HCT116 (cell line): ENCODE results near the gene QRSL1. TPM values are rescaled to one million over a fixed set of nuclear protein-coding genes. Genes with fewer than 3 reads are reported as not detected.

ENCODE experiments used
- ATAC-seq: fragments of 200-7000 bp; cut with Tn5 transposase; 2 replicates; pipeline ENCODE4 v1.9.1; 2020; ENCODE audit warnings: mild to moderate bottlenecking, moderate library complexity
- BruUV-seq: library from RNA; stranded (reverse); fragments of 400-500 nt; replicated peaks from 2 replicates; lab custom pipeline; 2021; lab: Mats Ljungman, UMichigan
- CTCF ChIA-PET: fragments of 300-600 bp; sonication (Branson Sonifier 250); formaldehyde crosslinking; loops from one replicate; lab custom pipeline; 2021; ENCODE audit warnings: antibody characterized with exemption; lab: Charles Lee
- POLR2A ChIA-PET: fragments of 300-600, 350-600 bp; sonication (Branson Sonifier 250); formaldehyde crosslinking; loops from one replicate; lab custom pipeline; 2021; ENCODE audit warnings: antibody characterized with exemption; lab: Charles Lee
- RAD21 ChIA-PET, 2 experiments: fragments of 300-600 bp; sonication (Branson Sonifier 250); formaldehyde crosslinking; loops; one replicate each; lab custom pipeline; 2023; ENCODE audit warnings: low total read pairs in 2 of 2; ENCODE audit not compliant: uncharacterized antibody in 2 of 2, unreplicated experiment in 2 of 2, low non-redundant PET in 1 of 2; lab: Charles Lee
- DNase-seq: peaks from one replicate; pipeline ENCODE4 v3.0.0-alpha.2; 2010; ENCODE audit warnings: low read depth, low spot score
- H2AFZ ChIP-seq: fragments of 200-600 bp; shearing (Covaris generic), sonication (generic); 2 replicates; pipeline ENCODE4 v1.6.1; 2017; ENCODE audit warnings: low read depth, mixed run types, mixed read lengths, antibody characterized with exemption, low read length; ENCODE audit not compliant: poor library complexity, severe bottlenecking
- H3K27ac ChIP-seq: 2 replicates; pipeline ENCODE4 v1.5.1; 2012; ENCODE audit warnings: low read depth, low read length
- H3K27me3 ChIP-seq: fragments of 200-600 bp; sonication (generic); 2 replicates; pipeline ENCODE4 v1.6.1; 2016; ENCODE audit warnings: mixed run types, low read length, mixed read lengths; ENCODE audit not compliant: insufficient read depth
- H3K36me3 ChIP-seq, 2 experiments: fragments of 200-500 bp in 1 of 2; fragments of 200-600 bp in 1 of 2; sonication (Bioruptor generic) in 1 of 2; sonication (generic) in 1 of 2; 2 replicates each; pipeline versions ENCODE4 v1.5.1 to v1.6.1; 2014 to 2016; ENCODE audit warnings: low read length in 2 of 2, inconsistent platforms in 1 of 2, mixed read lengths in 1 of 2, mixed run types in 1 of 2; ENCODE audit not compliant: insufficient read depth in 2 of 2, control insufficient read depth in 1 of 2
- H3K4me1 ChIP-seq, 2 experiments: fragments of 200-600 bp in 1 of 2; sonication (generic) in 1 of 2; 2 replicates each; pipeline versions ENCODE4 v1.5.1 to v1.6.1; 2012 to 2017; ENCODE audit warnings: low read length in 2 of 2, inconsistent platforms in 1 of 2, mild to moderate bottlenecking in 1 of 2, mixed read lengths in 1 of 2, mixed run types in 1 of 2, moderate library complexity in 1 of 2; ENCODE audit not compliant: insufficient read depth in 2 of 2, control insufficient read depth in 1 of 2
- H3K4me2 ChIP-seq: fragments of 200-600 bp; sonication (generic); 2 replicates; pipeline ENCODE4 v1.6.1; 2017; ENCODE audit warnings: mixed run types, low read length, mixed read lengths
- H3K4me3 ChIP-seq, 2 experiments: fragments of 200-600 bp in 1 of 2; sonication (generic) in 1 of 2; replicated peaks in 1 of 2; 2 replicates each; pipeline ENCODE4 v1.5.1; 2011 to 2016; ENCODE audit warnings: low read length in 2 of 2, control low read depth in 1 of 2, low read depth in 1 of 2, mild to moderate bottlenecking in 1 of 2, mixed read lengths in 1 of 2, mixed run types in 1 of 2
- H3K79me2 ChIP-seq: fragments of 200-600 bp; sonication (generic); 2 replicates; pipeline ENCODE4 v1.6.1; 2017; ENCODE audit warnings: mild to moderate bottlenecking, mixed run types, low read length, moderate library complexity, mixed read lengths; ENCODE audit not compliant: insufficient read depth
- H3K9ac ChIP-seq: fragments of 200-600 bp; sonication (generic); 2 replicates; pipeline ENCODE4 v1.6.1; 2016; ENCODE audit warnings: low read length, mixed read lengths
- H3K9me2 ChIP-seq: fragments of 200-600 bp; sonication (generic), shearing (Covaris generic); 2 replicates; pipeline ENCODE4 v1.6.1; 2017; ENCODE audit warnings: mixed run types, mild to moderate bottlenecking, moderate library complexity; ENCODE audit not compliant: insufficient read depth
- H3K9me3 ChIP-seq, 2 experiments: fragments of 200-500 bp in 1 of 2; fragments of 200-600 bp in 1 of 2; sonication (Bioruptor generic) in 1 of 2; sonication (generic) in 1 of 2; 2 replicates each; pipeline ENCODE4 v1.6.1; 2014 to 2017; ENCODE audit warnings: low read length in 2 of 2, mixed read lengths in 2 of 2, inconsistent platforms in 1 of 2, low read depth in 1 of 2, mild to moderate bottlenecking in 1 of 2, mixed run types in 1 of 2, moderate library complexity in 1 of 2; ENCODE audit not compliant: control insufficient read depth in 1 of 2, insufficient read depth in 1 of 2
- H4K20me1 ChIP-seq: fragments of 200-600 bp; sonication (generic), shearing (Covaris generic); 2 replicates; pipeline ENCODE4 v1.6.1; 2017; ENCODE audit warnings: mixed run types, mild to moderate bottlenecking, moderate library complexity; ENCODE audit not compliant: insufficient read depth
- CEBPB ChIP-seq: IDR thresholded peaks from 2 replicates; pipeline ENCODE4 v1.6.1; 2012; ENCODE audit warnings: low read depth
- EGR1 ChIP-seq: IDR thresholded peaks from 2 replicates; pipeline ENCODE4 v1.6.1; 2012; ENCODE audit warnings: low read depth
- EZH2 ChIP-seq: fragments of 200-600 bp; sonication (generic); IDR thresholded peaks from 2 replicates; pipeline ENCODE4 v1.6.1; 2017; ENCODE audit warnings: antibody characterized with exemption, mixed run types
- EZH2phosphoT487 ChIP-seq: fragments of 200-600 bp; IDR thresholded peaks from 2 replicates; pipeline ENCODE4 v1.6.1; 2018; ENCODE audit warnings: antibody characterized with exemption, borderline replicate concordance
- FOSL1 ChIP-seq: IDR thresholded peaks from 2 replicates; pipeline ENCODE4 v1.6.1; 2012; ENCODE audit warnings: low read depth
- MAX ChIP-seq: IDR thresholded peaks from 2 replicates; pipeline ENCODE4 v1.6.1; 2012
- POLR2A ChIP-seq: IDR thresholded peaks from 2 replicates; pipeline ENCODE4 v1.7.0; 2011; ENCODE audit warnings: borderline replicate concordance; ENCODE audit not compliant: insufficient read depth, insufficient read length; ENCODE audit errors: extremely low read depth
- POLR2AphosphoS5 ChIP-seq: IDR thresholded peaks from 2 replicates; pipeline ENCODE4 v1.6.1; 2011; ENCODE audit warnings: mild to moderate bottlenecking, low read depth, low read length, moderate library complexity
- RAD21 ChIP-seq: IDR thresholded peaks from 2 replicates; pipeline ENCODE4 v1.6.1; 2012; ENCODE audit warnings: low read depth, mild to moderate bottlenecking
- REST ChIP-seq: IDR thresholded peaks from 2 replicates; pipeline ENCODE4 v1.6.1; 2012; ENCODE audit warnings: low read depth
- SIN3A ChIP-seq: IDR thresholded peaks from 2 replicates; pipeline ENCODE4 v1.6.1; 2012; ENCODE audit warnings: low read depth
- SP1 ChIP-seq: IDR thresholded peaks from 2 replicates; pipeline ENCODE4 v1.6.1; 2012; ENCODE audit warnings: low read depth
- SRF ChIP-seq: IDR thresholded peaks from 2 replicates; pipeline ENCODE4 v1.6.1; 2012; ENCODE audit warnings: low read depth
- TCF7L2 ChIP-seq: IDR thresholded peaks from 2 replicates; pipeline ENCODE4 v1.7.0; 2011; ENCODE audit warnings: borderline replicate concordance, inconsistent platforms; ENCODE audit not compliant: insufficient read depth, insufficient read length; ENCODE audit errors: extremely low read depth
- ZBTB33 ChIP-seq: IDR thresholded peaks from 2 replicates; pipeline ENCODE4 v1.6.1; 2011; ENCODE audit warnings: mild to moderate bottlenecking, low read length, moderate library complexity; ENCODE audit not compliant: insufficient replicate concordance; ENCODE audit errors: extremely low read depth
- ZFX ChIP-seq: fragments of 450-650 bp; IDR thresholded peaks from 2 replicates; pipeline ENCODE4 v1.6.1; 2017
- ZNF274 ChIP-seq: fragments of 200-500 bp; sonication (Bioruptor generic); IDR thresholded peaks from 2 replicates; pipeline ENCODE4 v1.6.1; 2014; ENCODE audit warnings: mild to moderate bottlenecking, low read depth, low read length, inconsistent platforms
- intact Hi-C: fragments of 100-400 bp; cut with micrococcal nuclease; formaldehyde crosslinking; loops from 2 replicates; pipeline ENCODE4 v1.10.0; 2022
- total RNA-seq: library from RNA; stranded (reverse); gene quantifications from one replicate; pipeline ENCODE4 v1.2.1, GENCODE V29; 2021; ENCODE audit not compliant: unreplicated experiment
- TF ChIP-seq, protein P1 (sequence below): IDR thresholded peaks from 2 replicates; pipeline ENCODE4 v1.6.1; 2012
- TF ChIP-seq, protein P2 (sequence below), 3 experiments: fragments of 200-600 bp in 1 of 3; sonication (generic) in 1 of 3; IDR thresholded peaks in 2 of 3; conservative IDR thresholded peaks in 1 of 3; 2 replicates each; pipeline ENCODE4 v1.5.1; 2012 to 2017; ENCODE audit warnings: low read depth in 2 of 3, low read length in 2 of 3, antibody characterized with exemption in 1 of 3, borderline replicate concordance in 1 of 3, control low read depth in 1 of 3, mild to moderate bottlenecking in 1 of 3, mixed read lengths in 1 of 3, mixed run types in 1 of 3, moderate library complexity in 1 of 3; ENCODE audit not compliant: insufficient read depth in 1 of 3

Gene QRSL1
- total RNA-seq, 1 experiment from 2014 or later = 16.0 TPM

DNA sequence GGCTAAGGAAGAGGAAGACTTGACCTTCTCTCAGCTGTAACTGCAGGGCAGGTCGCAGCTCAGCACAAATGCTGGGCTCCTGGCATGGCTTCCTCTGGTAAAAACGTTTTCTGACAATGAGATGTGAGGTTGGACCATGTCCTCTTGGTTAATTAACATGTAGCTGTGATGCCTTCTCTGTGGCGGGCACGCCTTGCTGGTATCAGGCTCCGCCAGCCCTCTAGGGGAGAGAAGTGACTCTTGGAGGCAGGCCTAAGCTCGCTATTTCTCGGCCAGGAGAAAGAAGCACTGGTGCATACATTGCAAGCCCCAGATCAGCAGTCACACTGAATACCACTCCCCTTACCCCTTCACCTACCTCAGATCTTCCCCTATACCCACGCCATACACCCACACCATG is 65.0 kb downstream of the QRSL1 start:
- TF ChIP-seq REST = no peak
- no peak for TF ChIP-seq FOSL1
- TF ChIP-seq ZNF274 = no peak
- no peak for TF ChIP-seq CEBPB
- TF ChIP-seq SP1 = no peak
- TF ChIP-seq, protein P1, sequence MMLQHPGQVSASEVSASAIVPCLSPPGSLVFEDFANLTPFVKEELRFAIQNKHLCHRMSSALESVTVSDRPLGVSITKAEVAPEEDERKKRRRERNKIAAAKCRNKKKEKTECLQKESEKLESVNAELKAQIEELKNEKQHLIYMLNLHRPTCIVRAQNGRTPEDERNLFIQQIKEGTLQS = no peak
- TF ChIP-seq, protein P2, sequence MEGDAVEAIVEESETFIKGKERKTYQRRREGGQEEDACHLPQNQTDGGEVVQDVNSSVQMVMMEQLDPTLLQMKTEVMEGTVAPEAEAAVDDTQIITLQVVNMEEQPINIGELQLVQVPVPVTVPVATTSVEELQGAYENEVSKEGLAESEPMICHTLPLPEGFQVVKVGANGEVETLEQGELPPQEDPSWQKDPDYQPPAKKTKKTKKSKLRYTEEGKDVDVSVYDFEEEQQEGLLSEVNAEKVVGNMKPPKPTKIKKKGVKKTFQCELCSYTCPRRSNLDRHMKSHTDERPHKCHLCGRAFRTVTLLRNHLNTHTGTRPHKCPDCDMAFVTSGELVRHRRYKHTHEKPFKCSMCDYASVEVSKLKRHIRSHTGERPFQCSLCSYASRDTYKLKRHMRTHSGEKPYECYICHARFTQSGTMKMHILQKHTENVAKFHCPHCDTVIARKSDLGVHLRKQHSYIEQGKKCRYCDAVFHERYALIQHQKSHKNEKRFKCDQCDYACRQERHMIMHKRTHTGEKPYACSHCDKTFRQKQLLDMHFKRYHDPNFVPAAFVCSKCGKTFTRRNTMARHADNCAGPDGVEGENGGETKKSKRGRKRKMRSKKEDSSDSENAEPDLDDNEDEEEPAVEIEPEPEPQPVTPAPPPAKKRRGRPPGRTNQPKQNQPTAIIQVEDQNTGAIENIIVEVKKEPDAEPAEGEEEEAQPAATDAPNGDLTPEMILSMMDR (IDR thresholded peaks at IDR 0.05 in 2 of 3, conservative IDR thresholded peaks at IDR 0.05 in 1 of 3; ENCODE audit: borderline replicate concordance in 1 of 3, insufficient read depth in 1 of 3, low read depth in 2 of 3, low read length in 2 of 3) = no peak
- TF ChIP-seq ZFX = no peak
- no peak for TF ChIP-seq EZH2
- TF ChIP-seq POLR2A = no peak
- TF ChIP-seq MAX = no peak
- TF ChIP-seq POLR2AphosphoS5 = no peak
- no peak for TF ChIP-seq EGR1
- TF ChIP-seq ZBTB33 = no peak
- no peak for TF ChIP-seq TCF7L2
- TF ChIP-seq SIN3A = no peak
- TF ChIP-seq RAD21 = no peak
- no peak for TF ChIP-seq EZH2phosphoT487
- no peak for TF ChIP-seq SRF
- Histone ChIP-seq H2AFZ (no peak overlapping the region), H3K4me1 (0 out of 4 replicates have a peak, but pooled peaks cover 0 to 4% of the 10 kb centered on the region in 2 experiments), H3K36me3 (no peaks in the 10 kb centered on the region), H3K79me2 (no peaks in the 10 kb centered on the region), H3K9me2 (no peaks in the 10 kb centered on the region), H3K4me2 (no peak overlapping the region), H3K4me3 (no peak overlapping the region), H4K20me1 (no peaks in the 10 kb centered on the region), H3K9ac (no peak overlapping the region), H3K9me3 (no peaks in the 10 kb centered on the region), H3K27ac (no peak overlapping the region), H3K27me3 (no peaks in the 10 kb centered on the region)
- no peak for DNase-seq
- ChIA-PET RAD21 (no interaction called here), POLR2A (no interaction called here), CTCF (interaction anchor here (1.3 to 2.7 kb wide), 2 partner anchors 285 to 303 kb away, joined by 5 to 6 read pairs; no protein-coding TSS in a partner anchor)
- intact Hi-C loops = no loop called here
- no peak for ATAC-seq
- BruUV-seq = no TSS peak
